ENCODE measurements around the gene MYO1D. TPM values are rescaled to one million over a fixed set of nuclear protein-coding genes. Genes with fewer than 3 reads are reported as not detected.

Gene MYO1D
- total RNA-seq, 1 experiment from 2014 or later, result 35.7 TPM

DNA sequence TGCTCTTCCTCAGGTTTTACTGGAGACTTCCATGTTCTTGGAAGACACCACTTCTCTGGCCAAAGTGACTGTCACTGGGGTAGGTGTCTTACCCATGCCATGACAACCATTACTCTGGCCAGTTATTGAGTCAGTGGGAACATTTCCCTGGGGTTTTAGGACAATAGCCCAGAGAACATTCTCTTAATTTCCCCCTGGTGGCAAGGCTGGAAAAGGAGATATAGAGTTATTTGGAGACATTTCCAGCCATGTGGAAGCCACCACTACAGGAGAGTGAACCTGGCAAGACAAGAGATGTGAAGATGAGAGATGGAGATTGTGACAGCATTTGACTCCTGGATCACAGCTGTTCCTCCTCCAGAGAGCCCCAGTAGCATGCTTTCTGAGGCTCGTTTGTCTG lies 283.9 kb downstream of the MYO1D start:
- Histone ChIP-seq H3K4me2 (ENCODE audit: low read length) (no peak overlapping the region), H2AFZ (ENCODE audit: low read depth, low read length, poor library complexity, severe bottlenecking) (no peak overlapping the region), H3K9ac (ENCODE audit: low read length) (no peak overlapping the region), H3K4me3 (replicated peaks in 1 of 2; ENCODE audit: low read depth in 1 of 2, low read length in 2 of 2) (no peak overlapping the region), H3K9me3 (ENCODE audit: control insufficient read depth in 1 of 2, insufficient read depth in 1 of 2, low read depth in 1 of 2, low read length in 2 of 2) (no peaks in the 10 kb centered on the region), H3K27me3 (ENCODE audit: insufficient read depth, low read length) (no peaks in the 10 kb centered on the region), H3K9me2 (ENCODE audit: insufficient read depth) (no peaks in the 10 kb centered on the region), H4K20me1 (ENCODE audit: insufficient read depth) (no peaks in the 10 kb centered on the region), H3K36me3 (ENCODE audit: control insufficient read depth in 1 of 2, insufficient read depth in 2 of 2, low read length in 2 of 2) (no peaks in the 10 kb centered on the region), H3K79me2 (ENCODE audit: insufficient read depth, low read length) (no peaks in the 10 kb centered on the region), H3K4me1 (ENCODE audit: control insufficient read depth in 1 of 2, insufficient read depth in 2 of 2, low read length in 2 of 2) (no peaks in the 10 kb centered on the region), H3K27ac (ENCODE audit: low read depth, low read length) (no peak overlapping the region)
- ATAC-seq (no peak), DNase-seq (ENCODE audit: low read depth, low spot score) (no peak)
- TF ChIP-seq EZH2phosphoT487 (IDR thresholded peaks at IDR 0.05; ENCODE audit: borderline replicate concordance) (no peak), FOSL1 (IDR thresholded peaks at IDR 0.05; ENCODE audit: low read depth) (no peak)
- ChIA-PET RAD21 (ENCODE audit: low non-redundant PET in 1 of 2, low total read pairs in 2 of 2, uncharacterized antibody in 2 of 2, unreplicated experiment in 2 of 2) (no interaction called here), POLR2A (no interaction called here), CTCF (no interaction called here)
- BruUV-seq (replicated peaks), result no TSS peak
- intact Hi-C loops (cut with micrococcal nuclease), result no loop called here

DNA sequence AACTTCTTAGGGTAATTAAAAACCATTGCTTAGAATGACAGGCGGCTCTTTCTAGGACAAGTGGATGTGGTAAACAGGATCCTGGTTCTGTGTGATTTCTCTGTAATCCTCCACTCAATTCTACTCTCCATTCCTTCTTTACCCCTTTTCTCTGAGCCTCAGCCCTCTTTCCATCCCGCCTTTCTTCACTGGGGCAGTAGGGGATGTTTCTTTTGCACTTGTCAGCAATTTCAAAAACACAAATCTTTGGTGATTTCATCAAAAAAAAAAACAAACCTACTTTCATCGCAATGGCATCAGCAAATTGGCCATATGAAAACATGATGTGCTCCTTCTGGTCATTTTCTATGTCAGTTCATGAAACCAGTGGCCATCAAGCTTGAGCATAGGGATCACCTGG lies 285.5 kb downstream of the MYO1D start:
- intact Hi-C loops (cut with micrococcal nuclease), result no loop called here
- Histone ChIP-seq H3K9me2 (ENCODE audit: insufficient read depth) (no peaks in the 10 kb centered on the region), H3K27me3 (ENCODE audit: insufficient read depth, low read length) (no peaks in the 10 kb centered on the region), H3K4me2 (ENCODE audit: low read length) (no peak overlapping the region), H3K36me3 (ENCODE audit: control insufficient read depth in 1 of 2, insufficient read depth in 2 of 2, low read length in 2 of 2) (no peaks in the 10 kb centered on the region), H3K9ac (ENCODE audit: low read length) (no peak overlapping the region), H3K27ac (ENCODE audit: low read depth, low read length) (no peak overlapping the region), H3K4me3 (replicated peaks in 1 of 2; ENCODE audit: low read depth in 1 of 2, low read length in 2 of 2) (no peak overlapping the region), H3K4me1 (ENCODE audit: control insufficient read depth in 1 of 2, insufficient read depth in 2 of 2, low read length in 2 of 2) (no peaks in the 10 kb centered on the region), H2AFZ (ENCODE audit: low read depth, low read length, poor library complexity, severe bottlenecking) (no peak overlapping the region), H3K79me2 (ENCODE audit: insufficient read depth, low read length) (no peaks in the 10 kb centered on the region), H4K20me1 (ENCODE audit: insufficient read depth) (no peaks in the 10 kb centered on the region), H3K9me3 (ENCODE audit: control insufficient read depth in 1 of 2, insufficient read depth in 1 of 2, low read depth in 1 of 2, low read length in 2 of 2) (no peaks in the 10 kb centered on the region)
- RAD21 ChIA-PET (ENCODE audit: low non-redundant PET in 1 of 2, low total read pairs in 2 of 2, uncharacterized antibody in 2 of 2, unreplicated experiment in 2 of 2), result no interaction called here
- DNase-seq (ENCODE audit: low read depth, low spot score), result no peak
- POLR2A ChIA-PET, result no interaction called here
- TF ChIP-seq SRF (IDR thresholded peaks at IDR 0.05; ENCODE audit: low read depth), result no peak
- TF ChIP-seq, protein P1, sequence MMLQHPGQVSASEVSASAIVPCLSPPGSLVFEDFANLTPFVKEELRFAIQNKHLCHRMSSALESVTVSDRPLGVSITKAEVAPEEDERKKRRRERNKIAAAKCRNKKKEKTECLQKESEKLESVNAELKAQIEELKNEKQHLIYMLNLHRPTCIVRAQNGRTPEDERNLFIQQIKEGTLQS (IDR thresholded peaks at IDR 0.05), result no peak
- TF ChIP-seq, protein P2, sequence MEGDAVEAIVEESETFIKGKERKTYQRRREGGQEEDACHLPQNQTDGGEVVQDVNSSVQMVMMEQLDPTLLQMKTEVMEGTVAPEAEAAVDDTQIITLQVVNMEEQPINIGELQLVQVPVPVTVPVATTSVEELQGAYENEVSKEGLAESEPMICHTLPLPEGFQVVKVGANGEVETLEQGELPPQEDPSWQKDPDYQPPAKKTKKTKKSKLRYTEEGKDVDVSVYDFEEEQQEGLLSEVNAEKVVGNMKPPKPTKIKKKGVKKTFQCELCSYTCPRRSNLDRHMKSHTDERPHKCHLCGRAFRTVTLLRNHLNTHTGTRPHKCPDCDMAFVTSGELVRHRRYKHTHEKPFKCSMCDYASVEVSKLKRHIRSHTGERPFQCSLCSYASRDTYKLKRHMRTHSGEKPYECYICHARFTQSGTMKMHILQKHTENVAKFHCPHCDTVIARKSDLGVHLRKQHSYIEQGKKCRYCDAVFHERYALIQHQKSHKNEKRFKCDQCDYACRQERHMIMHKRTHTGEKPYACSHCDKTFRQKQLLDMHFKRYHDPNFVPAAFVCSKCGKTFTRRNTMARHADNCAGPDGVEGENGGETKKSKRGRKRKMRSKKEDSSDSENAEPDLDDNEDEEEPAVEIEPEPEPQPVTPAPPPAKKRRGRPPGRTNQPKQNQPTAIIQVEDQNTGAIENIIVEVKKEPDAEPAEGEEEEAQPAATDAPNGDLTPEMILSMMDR (IDR thresholded peaks at IDR 0.05 in 2 of 3, conservative IDR thresholded peaks at IDR 0.05 in 1 of 3; ENCODE audit: borderline replicate concordance in 1 of 3, insufficient read depth in 1 of 3, low read depth in 2 of 3, low read length in 2 of 3), result no peak
- no peak for TF ChIP-seq POLR2A (IDR thresholded peaks at IDR 0.05; ENCODE audit: borderline replicate concordance, extremely low read depth, insufficient read depth, insufficient read length)
- no peak for TF ChIP-seq ELF1 (IDR thresholded peaks at IDR 0.05; ENCODE audit: borderline replicate concordance, low read depth)
- no peak for TF ChIP-seq CBX3 (IDR thresholded peaks at IDR 0.05; ENCODE audit: low read depth)
- TF ChIP-seq, protein P3, sequence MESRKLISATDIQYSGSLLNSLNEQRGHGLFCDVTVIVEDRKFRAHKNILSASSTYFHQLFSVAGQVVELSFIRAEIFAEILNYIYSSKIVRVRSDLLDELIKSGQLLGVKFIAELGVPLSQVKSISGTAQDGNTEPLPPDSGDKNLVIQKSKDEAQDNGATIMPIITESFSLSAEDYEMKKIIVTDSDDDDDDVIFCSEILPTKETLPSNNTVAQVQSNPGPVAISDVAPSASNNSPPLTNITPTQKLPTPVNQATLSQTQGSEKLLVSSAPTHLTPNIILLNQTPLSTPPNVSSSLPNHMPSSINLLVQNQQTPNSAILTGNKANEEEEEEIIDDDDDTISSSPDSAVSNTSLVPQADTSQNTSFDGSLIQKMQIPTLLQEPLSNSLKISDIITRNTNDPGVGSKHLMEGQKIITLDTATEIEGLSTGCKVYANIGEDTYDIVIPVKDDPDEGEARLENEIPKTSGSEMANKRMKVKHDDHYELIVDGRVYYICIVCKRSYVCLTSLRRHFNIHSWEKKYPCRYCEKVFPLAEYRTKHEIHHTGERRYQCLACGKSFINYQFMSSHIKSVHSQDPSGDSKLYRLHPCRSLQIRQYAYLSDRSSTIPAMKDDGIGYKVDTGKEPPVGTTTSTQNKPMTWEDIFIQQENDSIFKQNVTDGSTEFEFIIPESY (IDR thresholded peaks at IDR 0.05; ENCODE audit: extremely low read depth, insufficient replicate concordance, low read length), result no peak
- no peak for TF ChIP-seq EZH2phosphoT487 (IDR thresholded peaks at IDR 0.05; ENCODE audit: borderline replicate concordance)
- no peak for TF ChIP-seq JUND (IDR thresholded peaks at IDR 0.05)
- no peak for TF ChIP-seq EGR1 (IDR thresholded peaks at IDR 0.05; ENCODE audit: low read depth)
- no peak for TF ChIP-seq RAD21 (IDR thresholded peaks at IDR 0.05; ENCODE audit: low read depth)
- TF ChIP-seq SIN3A (IDR thresholded peaks at IDR 0.05; ENCODE audit: low read depth), result no peak
- TF ChIP-seq FOSL1 (IDR thresholded peaks at IDR 0.05; ENCODE audit: low read depth), result no peak
- TF ChIP-seq YY1 (IDR thresholded peaks at IDR 0.05; ENCODE audit: extremely low read depth, insufficient replicate concordance, low read depth, low read length), result no peak
- no TSS peak for BruUV-seq (replicated peaks)
- no peak for ATAC-seq
- CTCF ChIA-PET, result no interaction called here

Measured in HCT116 (cell line).